RKO (cell line): ENCODE results near the gene CDHR1.

ENCODE experiments used
- DNase-seq: peaks from one replicate; pipeline ENCODE4 v3.0.0-alpha.2; 2016; ENCODE audit warnings: low spot score

Gene CDHR1

DNA sequence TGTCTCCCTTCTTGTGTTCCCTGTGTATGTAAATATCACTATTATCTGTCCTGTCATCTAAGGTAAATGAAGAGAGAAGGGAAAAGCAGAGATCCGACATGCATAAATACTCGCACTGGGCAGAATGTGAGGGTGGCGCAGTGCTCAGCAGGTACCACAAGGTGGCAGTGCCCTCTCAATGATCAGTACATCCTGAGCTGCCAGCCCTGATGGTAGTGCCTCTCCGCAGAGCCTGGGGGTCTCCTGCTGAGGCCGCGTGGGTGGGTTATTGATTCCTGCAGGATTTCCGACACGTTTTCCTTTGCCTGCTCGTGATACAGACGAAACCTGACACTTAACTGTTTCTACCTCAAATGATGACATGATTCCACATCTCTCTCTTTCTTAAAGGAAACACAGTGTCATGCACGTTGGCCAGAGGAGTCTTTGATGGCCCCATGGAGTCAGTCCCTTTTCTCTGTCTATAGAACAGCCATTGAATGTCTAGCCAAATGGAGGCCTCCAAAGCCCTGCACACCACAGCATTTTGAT lies 70.3 kb downstream of the CDHR1 start:
- peak; percentile 67 for DNase-seq

DNA sequence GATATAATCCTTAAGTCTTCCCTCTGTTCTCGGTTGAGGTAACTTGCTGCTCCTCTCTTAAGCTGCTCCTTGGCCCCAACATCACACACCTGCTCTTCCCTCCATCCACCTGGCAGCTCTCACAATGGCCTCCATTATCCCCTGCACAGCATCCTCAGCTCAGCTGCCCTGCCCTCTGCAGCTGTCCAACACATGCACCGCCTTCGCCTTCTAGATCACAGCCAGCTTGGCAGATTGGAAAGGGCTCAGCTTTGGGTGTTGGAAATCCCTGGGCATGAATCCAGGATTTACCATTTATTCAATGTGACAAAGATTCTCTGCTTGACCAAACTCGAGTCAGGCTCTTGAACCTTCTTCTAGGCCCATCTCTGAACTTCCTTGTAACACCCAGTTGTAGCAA lies 71.1 kb downstream of the CDHR1 start:
- DNase-seq: no peak

DNA sequence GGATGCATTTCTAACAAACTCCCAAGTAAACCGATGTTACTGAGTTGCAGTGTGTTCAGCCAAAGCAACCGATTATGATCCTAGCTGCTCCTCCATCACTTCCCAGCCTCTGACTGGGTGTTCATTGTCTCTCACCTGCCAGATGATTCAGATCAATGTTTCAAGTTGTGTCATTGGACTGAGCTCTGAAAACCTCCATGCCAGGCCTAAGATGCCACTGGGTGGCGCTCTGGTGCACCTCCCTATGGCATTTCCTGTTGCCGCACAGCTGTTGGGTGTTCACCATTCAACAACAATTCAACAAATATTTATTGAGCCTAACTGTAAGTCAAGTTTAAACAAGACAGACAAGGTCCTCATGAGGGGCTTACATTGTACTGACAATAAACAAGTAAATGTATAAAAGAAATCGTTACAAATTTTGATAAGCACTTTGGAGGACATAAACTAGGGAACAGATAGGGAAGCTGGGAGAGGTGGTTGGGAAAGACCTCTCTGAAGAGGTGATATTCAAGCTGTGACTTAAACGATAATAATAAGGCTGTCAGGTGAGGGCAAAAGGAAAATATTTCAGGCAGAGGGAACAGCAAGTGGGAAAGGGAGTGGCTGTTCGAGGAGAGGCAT lies 73.3 kb downstream of the CDHR1 start:
- DNase-seq: peak; percentile 45

DNA sequence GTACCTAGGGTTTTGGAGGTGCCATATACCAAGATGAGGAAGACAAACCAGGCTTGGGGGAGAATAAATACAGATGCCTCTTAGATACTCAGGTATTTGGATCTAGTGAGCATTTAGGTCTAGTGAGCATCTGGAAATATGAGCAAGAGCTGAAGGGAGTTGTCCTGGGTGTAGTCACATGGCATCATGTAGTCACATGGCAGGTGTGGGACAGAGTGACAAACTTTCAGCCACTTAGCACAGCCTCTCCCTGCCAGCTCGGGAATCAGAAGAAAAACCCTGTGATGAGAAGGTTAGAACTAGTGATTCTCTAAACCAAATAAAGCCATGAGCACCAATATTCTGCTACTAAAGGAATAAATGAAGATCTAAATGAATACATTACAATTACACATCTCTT lies 74.8 kb downstream of the CDHR1 start:
- DNase-seq: no peak
